Hepatocyte (in vitro differentiated cells): ENCODE results near the gene REXO1. TPM values are rescaled to one million over a fixed set of nuclear protein-coding genes. Genes with fewer than 3 reads are reported as not detected.

Experiments used
- DNase-seq: peaks from one replicate; pipeline ENCODE4 v3.0.0-alpha.2; 2016; ENCODE audit warnings: low spot score
- H2AFZ ChIP-seq: fragments of 200-600 bp; sonication (generic); 2 replicates; pipeline ENCODE4 v1.6.0; 2016; ENCODE audit warnings: antibody characterized with exemption, mild to moderate bottlenecking
- H3K27ac ChIP-seq: fragments of 200-600 bp; sonication (generic); 2 replicates; pipeline ENCODE4 v1.5.1; 2016; ENCODE audit warnings: mild to moderate bottlenecking
- H3K27me3 ChIP-seq: fragments of 200-600 bp; sonication (generic); 2 replicates; pipeline ENCODE4 v1.6.1; 2016
- H3K36me3 ChIP-seq: fragments of 200-600 bp; sonication (generic); replicated peaks from 2 replicates; pipeline ENCODE4 v1.5.1; 2016; ENCODE audit warnings: low read depth; ENCODE audit not compliant: insufficient read depth
- H3K4me1 ChIP-seq: fragments of 200-600 bp; sonication (generic); 2 replicates; pipeline ENCODE4 v1.5.1; 2016; ENCODE audit warnings: mild to moderate bottlenecking, moderate library complexity; ENCODE audit not compliant: insufficient read depth
- H3K4me2 ChIP-seq: fragments of 200-600 bp; sonication (generic); 2 replicates; pipeline ENCODE4 v1.6.0; 2016
- H3K4me3 ChIP-seq: fragments of 200-600 bp; sonication (generic); 2 replicates; pipeline ENCODE4 v1.5.1; 2016; ENCODE audit warnings: mild to moderate bottlenecking
- H3K79me2 ChIP-seq: fragments of 200-600 bp; sonication (generic); 2 replicates; pipeline ENCODE4 v1.6.0; 2017; ENCODE audit warnings: mild to moderate bottlenecking
- H3K9me2 ChIP-seq: fragments of 200-600 bp; sonication (generic); replicated peaks from 2 replicates; pipeline ENCODE4 v1.6.0; 2017; ENCODE audit warnings: mild to moderate bottlenecking; ENCODE audit not compliant: insufficient read depth
- H3K9me3 ChIP-seq: fragments of 200-600 bp; sonication (generic); 2 replicates; pipeline ENCODE4 v1.5.1; 2016; ENCODE audit warnings: low read depth, mild to moderate bottlenecking
- H4K20me1 ChIP-seq: fragments of 200-600 bp; sonication (generic); 2 replicates; pipeline ENCODE4 v1.6.0; 2016; ENCODE audit warnings: mild to moderate bottlenecking; ENCODE audit not compliant: insufficient read depth, poor library complexity, severe bottlenecking
- EZH2 ChIP-seq: fragments of 200-600 bp; sonication (generic); IDR thresholded peaks from 2 replicates; pipeline ENCODE4 v1.6.1; 2016; ENCODE audit warnings: antibody characterized with exemption, mild to moderate bottlenecking, borderline replicate concordance
- EZH2phosphoT487 ChIP-seq: fragments of 200-600 bp; sonication (generic); IDR thresholded peaks from one replicate; pipeline ENCODE4 v1.6.1; 2018; ENCODE audit warnings: antibody characterized with exemption, mild to moderate bottlenecking, low read depth, moderate library complexity; ENCODE audit not compliant: unreplicated experiment, severe bottlenecking
- WGBS: methylation state at CpG from one replicate; pipeline ENCODE4 v1.1.6; 2016; ENCODE audit warnings: low lambda C conversion rate; ENCODE audit errors: missing lambda C conversion rate; 5-methylcytosine and 5-hydroxymethylcytosine counted together
- polyA plus RNA-seq: library from polyadenylated mRNA; unstranded; fragments of >200 nt; fragmentation: Nextera tagmentation; extraction: Ambion mirVana; gene quantifications from 2 replicates; pipeline ENCODE4 v1.2.1, GENCODE V29; 2016
- total RNA-seq: library from RNA; depleted of rRNA; stranded (reverse); fragments of >200 nt; gene quantifications from 2 replicates; pipeline ENCODE4 v1.2.3, GENCODE V29; 2014
- TF ChIP-seq, protein P1 (sequence below): fragments of 200-600 bp; sonication (generic); IDR thresholded peaks from 2 replicates; pipeline ENCODE4 v1.5.1; 2016; ENCODE audit warnings: antibody characterized with exemption, mild to moderate bottlenecking; ENCODE audit not compliant: poor library complexity

REXO1 gene
- total and polyA plus RNA-seq, 2 experiments from 2014 or later: 13.4 to 22.8 TPM

- Histone ChIP-seq H3K36me3 (no peaks in the 10 kb centered on the region), H2AFZ (no peak overlapping the region), H3K4me3 (no peak overlapping the region), H3K4me1 (peaks cover 5% of the 10 kb centered on the region), H4K20me1 (peaks cover 11% of the 10 kb centered on the region), H3K9me2 (no peaks in the 10 kb centered on the region), H3K27ac (peak overlapping the region; percentile 90), H3K27me3 (no peaks in the 10 kb centered on the region), H3K9me3 (no peaks in the 10 kb centered on the region), H3K4me2 (peak overlapping the region; percentile 69), H3K79me2 (peaks cover 24% of the 10 kb centered on the region)
- WGBS: 76% methylated on average over 50 of the region's 63 CpGs
- DNase-seq: peak; percentile 75
- TF ChIP-seq EZH2phosphoT487: no peak
- TF ChIP-seq EZH2: no peak
- TF ChIP-seq, protein P1, sequence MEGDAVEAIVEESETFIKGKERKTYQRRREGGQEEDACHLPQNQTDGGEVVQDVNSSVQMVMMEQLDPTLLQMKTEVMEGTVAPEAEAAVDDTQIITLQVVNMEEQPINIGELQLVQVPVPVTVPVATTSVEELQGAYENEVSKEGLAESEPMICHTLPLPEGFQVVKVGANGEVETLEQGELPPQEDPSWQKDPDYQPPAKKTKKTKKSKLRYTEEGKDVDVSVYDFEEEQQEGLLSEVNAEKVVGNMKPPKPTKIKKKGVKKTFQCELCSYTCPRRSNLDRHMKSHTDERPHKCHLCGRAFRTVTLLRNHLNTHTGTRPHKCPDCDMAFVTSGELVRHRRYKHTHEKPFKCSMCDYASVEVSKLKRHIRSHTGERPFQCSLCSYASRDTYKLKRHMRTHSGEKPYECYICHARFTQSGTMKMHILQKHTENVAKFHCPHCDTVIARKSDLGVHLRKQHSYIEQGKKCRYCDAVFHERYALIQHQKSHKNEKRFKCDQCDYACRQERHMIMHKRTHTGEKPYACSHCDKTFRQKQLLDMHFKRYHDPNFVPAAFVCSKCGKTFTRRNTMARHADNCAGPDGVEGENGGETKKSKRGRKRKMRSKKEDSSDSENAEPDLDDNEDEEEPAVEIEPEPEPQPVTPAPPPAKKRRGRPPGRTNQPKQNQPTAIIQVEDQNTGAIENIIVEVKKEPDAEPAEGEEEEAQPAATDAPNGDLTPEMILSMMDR: no peak
Observed at GRCh38 chr19:1826557-1827521, 21.4 kb downstream of the REXO1 start.

GRCh38 chr19:1825909-1826556 lies 22.2 kb downstream of the REXO1 start:
- Histone ChIP-seq H3K4me2 (peak overlapping the region; percentile 69), H3K9me2 (no peaks in the 10 kb centered on the region), H3K27ac (peak overlapping the region; percentile 90), H3K36me3 (no peaks in the 10 kb centered on the region), H4K20me1 (peaks cover 11% of the 10 kb centered on the region), H3K9me3 (no peaks in the 10 kb centered on the region), H3K79me2 (peaks cover 20% of the 10 kb centered on the region), H3K4me3 (no peak overlapping the region), H2AFZ (no peak overlapping the region), H3K4me1 (peaks cover 5% of the 10 kb centered on the region), H3K27me3 (no peaks in the 10 kb centered on the region)
- WGBS: 51% methylated on average over 10 of the region's 15 CpGs
- no peak for TF ChIP-seq EZH2
- TF ChIP-seq, protein P1: peak; percentile 98
- DNase-seq: peak; percentile 86

- Histone ChIP-seq H3K9me3 (no peaks in the 10 kb centered on the region), H3K36me3 (no peaks in the 10 kb centered on the region), H4K20me1 (peaks cover 5% of the 10 kb centered on the region), H3K4me2 (no peak overlapping the region), H3K27me3 (no peaks in the 10 kb centered on the region), H2AFZ (no peak overlapping the region), H3K27ac (no peak overlapping the region), H3K9me2 (no peaks in the 10 kb centered on the region), H3K4me3 (no peak overlapping the region), H3K4me1 (peaks cover 5% of the 10 kb centered on the region), H3K79me2 (peaks cover 19% of the 10 kb centered on the region)
- DNase-seq: no peak
- WGBS: 86% methylated on average over 14 of the region's 14 CpGs
- TF ChIP-seq EZH2 (no peak), EZH2phosphoT487 (no peak)
- TF ChIP-seq, protein P1: no peak
Observed at GRCh38 chr19:1824252-1824622, 24.0 kb downstream of the REXO1 start.
